Keratinocyte (primary cell): Measurements from ENCODE around the gene RAG2.

Source experiments
- CTCF ChIP-seq, 3 experiments: IDR thresholded peaks in 1 of 3; conservative IDR thresholded peaks in 1 of 3; optimal IDR thresholded peaks in 1 of 3; 2 replicates in 2 of 3; 3 replicates in 1 of 3; pipeline versions ENCODE3 to v1.5.1; 2011; ENCODE audit warnings: low read length in 3 of 3, mild to moderate bottlenecking in 3 of 3, moderate library complexity in 2 of 3, control low read depth in 1 of 3, inconsistent platforms in 1 of 3; ENCODE audit not compliant: insufficient read depth in 2 of 3; ENCODE audit errors: extremely low read depth in 1 of 3
- EZH2 ChIP-seq: IDR thresholded peaks from one replicate; pipeline ENCODE4 v1.6.1; 2012; ENCODE audit warnings: inconsistent platforms, mild to moderate bottlenecking, low read length, moderate library complexity

GRCh38 chr11:36627471-36627870, 29.4 kb upstream of the RAG2 start:
- TF ChIP-seq CTCF (optimal IDR thresholded peaks at IDR 0.05 in 1 of 3, IDR thresholded peaks at IDR 0.05 in 1 of 3, conservative IDR thresholded peaks at IDR 0.05 in 1 of 3; ENCODE audit: extremely low read depth in 1 of 3, insufficient read depth in 2 of 3, low read length in 3 of 3) (no peak), EZH2 (no peak)
